ENCODE results near the gene YIPF4.

GRCh38 chr2:32342801-32343200, 65.1 kb downstream of the YIPF4 start:
- TF ChIP-seq CTCF (optimal IDR thresholded peaks at IDR 0.05 in 1 of 3, IDR thresholded peaks at IDR 0.05 in 1 of 3, conservative IDR thresholded peaks at IDR 0.05 in 1 of 3; ENCODE audit: extremely low read depth in 1 of 3, insufficient read depth in 2 of 3, low read length in 3 of 3) (no peak), EZH2 (IDR thresholded peaks at IDR 0.05; ENCODE audit: low read length) (no peak)

All from keratinocyte (primary cell).